RPMI8226 (cell line): Measurements from ENCODE around the gene CTNNA3.

Experiments
- DNase-seq: peaks from one replicate; pipeline ENCODE4 v3.0.0-alpha.2; 2015

The CTNNA3 gene

GRCh38 chr10:67664942-67665341, 31.1 kb downstream of the CTNNA3 start:
- peak; percentile 11 for DNase-seq

GRCh38 chr10:67663449-67664087, 32.4 kb downstream of the CTNNA3 start:
- DNase-seq, result peak; percentile 3

- no peak for DNase-seq
These were observed 33.6 kb downstream of the CTNNA3 start for GRCh38 chr10:67662415-67662814.

GRCh38 chr10:67659497-67659896, 36.5 kb downstream of the CTNNA3 start:
- no peak for DNase-seq

- DNase-seq, result no peak
These were observed 38.2 kb downstream of the CTNNA3 start for GRCh38 chr10:67657775-67658174.

GRCh38 chr10:67650558-67650957, 45.4 kb downstream of the CTNNA3 start:
- DNase-seq, result no peak

- DNase-seq, result no peak
These were observed 47.3 kb downstream of the CTNNA3 start for GRCh38 chr10:67648613-67649229.

- no peak for DNase-seq
These were observed 65.1 kb downstream of the CTNNA3 start for GRCh38 chr10:67630904-67631303.

GRCh38 chr10:67629461-67629971, 66.5 kb downstream of the CTNNA3 start:
- no peak for DNase-seq

- no peak for DNase-seq
These were observed 73.0 kb downstream of the CTNNA3 start for GRCh38 chr10:67622984-67623383.

GRCh38 chr10:67622511-67622910, 73.5 kb downstream of the CTNNA3 start:
- DNase-seq, result no peak

GRCh38 chr10:67621834-67622233, 74.2 kb downstream of the CTNNA3 start:
- no peak for DNase-seq

GRCh38 chr10:67618116-67618515, 77.9 kb downstream of the CTNNA3 start:
- no peak for DNase-seq

GRCh38 chr10:67612577-67613537, 83.1 kb downstream of the CTNNA3 start:
- no peak for DNase-seq

GRCh38 chr10:67612176-67612575, 83.8 kb downstream of the CTNNA3 start:
- no peak for DNase-seq

GRCh38 chr10:67609996-67610793, 85.8 kb downstream of the CTNNA3 start:
- DNase-seq, result no peak

GRCh38 chr10:67608001-67608400, 88.0 kb downstream of the CTNNA3 start:
- no peak for DNase-seq

- DNase-seq, result no peak
These were observed 88.5 kb downstream of the CTNNA3 start for GRCh38 chr10:67607472-67607871.

- no peak for DNase-seq
These were observed 89.4 kb downstream of the CTNNA3 start for GRCh38 chr10:67606572-67606971.

GRCh38 chr10:67603701-67604100, 92.3 kb downstream of the CTNNA3 start:
- DNase-seq, result no peak

- no peak for DNase-seq
These were observed 92.9 kb downstream of the CTNNA3 start for GRCh38 chr10:67603086-67603485.

- DNase-seq, result no peak
These were observed 93.6 kb downstream of the CTNNA3 start for GRCh38 chr10:67602268-67602950.
